ENCODE measurements around the gene DDR1. TPM values are rescaled to one million over a fixed set of nuclear protein-coding genes. Genes with fewer than 3 reads are reported as not detected.
"Not testable (repeated sequence)": the region's sequence is repeated elsewhere in the genome, so short reads cannot be mapped to it uniquely, and the experiment has no call there.

DDR1 gene
- total RNA-seq, 1 donor from 2014 or later: 80.9 TPM

- DNase-seq: peak; percentile 36
- peaks cover 48% of the 10 kb centered on the region for H3K36me3 ChIP-seq
- no peak for ATAC-seq
- TF ChIP-seq CTCF (IDR thresholded peaks at IDR 0.05): no peak
- no peaks in the 10 kb centered on the region for H3K4me1 ChIP-seq
- no peaks in the 10 kb centered on the region for H3K9me3 ChIP-seq
- no peak overlapping the region for H3K4me3 ChIP-seq
- H3K27ac ChIP-seq: no peak overlapping the region
- intact Hi-C loops (cut with DNase I): no loop called here
- H3K27me3 ChIP-seq (ENCODE audit: low read depth): no peaks in the 10 kb centered on the region
Measured at GRCh38 chr6:30898750-30899360, 14.5 kb downstream of the DDR1 start.

GRCh38 chr6:30900863-30901417 is 16.6 kb downstream of the DDR1 start:
- H3K4me3 ChIP-seq: no peak overlapping the region
- no peak for DNase-seq
- no peak for TF ChIP-seq CTCF (IDR thresholded peaks at IDR 0.05)

GRCh38 chr6:30901436-30901835 is 17.1 kb downstream of the DDR1 start:
- DNase-seq: peak; percentile 3

More at GRCh38 chr6:30900863-30901417, 16.6 kb downstream of the DDR1 start:
- no peak overlapping the region for H3K27ac ChIP-seq
- no peaks in the 10 kb centered on the region for H3K27me3 ChIP-seq (ENCODE audit: low read depth)
- H3K9me3 ChIP-seq: no peaks in the 10 kb centered on the region
- no peaks in the 10 kb centered on the region for H3K4me1 ChIP-seq
- no peak for ATAC-seq
- H3K36me3 ChIP-seq: peaks cover 28% of the 10 kb centered on the region
- intact Hi-C loops (cut with DNase I): no loop called here

GRCh38 chr6:30902196-30902595 is 17.9 kb downstream of the DDR1 start:
- H3K9me3 ChIP-seq; H3K4me3 ChIP-seq; H3K27ac ChIP-seq; intact Hi-C loops (cut with DNase I); ATAC-seq; H3K27me3 ChIP-seq (ENCODE audit: low read depth); H3K4me1 ChIP-seq: not testable (repeated sequence)
- H3K36me3 ChIP-seq: peaks cover 23% of the 10 kb centered on the region
- DNase-seq: peak; percentile 17

More at GRCh38 chr6:30901436-30901835, 17.1 kb downstream of the DDR1 start:
- H3K9me3 ChIP-seq: no peaks in the 10 kb centered on the region
- H3K4me3 ChIP-seq: no peak overlapping the region
- no peak for ATAC-seq
- H3K36me3 ChIP-seq: peaks cover 24% of the 10 kb centered on the region
- no peaks in the 10 kb centered on the region for H3K27me3 ChIP-seq (ENCODE audit: low read depth)
- no peak overlapping the region for H3K27ac ChIP-seq
- TF ChIP-seq CTCF (IDR thresholded peaks at IDR 0.05): no peak
- H3K4me1 ChIP-seq: no peaks in the 10 kb centered on the region
- intact Hi-C loops (cut with DNase I): no loop called here

- Histone ChIP-seq H3K9me3 (no peaks in the 10 kb centered on the region), H3K36me3 (peaks cover 18% of the 10 kb centered on the region), H3K4me3 (no peak overlapping the region), H3K4me1 (no peaks in the 10 kb centered on the region), H3K27ac (no peak overlapping the region), H3K27me3 (ENCODE audit: low read depth) (no peaks in the 10 kb centered on the region)
- TF ChIP-seq CTCF (IDR thresholded peaks at IDR 0.05): no peak
- intact Hi-C loops (cut with DNase I): no loop called here
- DNase-seq: no peak
- no peak for ATAC-seq
Measured at GRCh38 chr6:30902709-30903108, 18.4 kb downstream of the DDR1 start.

- ATAC-seq: no peak
- Histone ChIP-seq H3K9me3 (no peaks in the 10 kb centered on the region), H3K27me3 (ENCODE audit: low read depth) (no peaks in the 10 kb centered on the region), H3K4me1 (no peaks in the 10 kb centered on the region), H3K36me3 (peaks cover 13% of the 10 kb centered on the region), H3K27ac (no peak overlapping the region), H3K4me3 (no peak overlapping the region)
- no peak for DNase-seq
- intact Hi-C loops (cut with DNase I): no loop called here
- TF ChIP-seq CTCF (IDR thresholded peaks at IDR 0.05): no peak
Measured at GRCh38 chr6:30903236-30903635, 18.9 kb downstream of the DDR1 start.

GRCh38 chr6:30907290-30907757 is 23.0 kb downstream of the DDR1 start:
- intact Hi-C loops (cut with DNase I); H3K27me3 ChIP-seq (ENCODE audit: low read depth); DNase-seq; H3K9me3 ChIP-seq; ATAC-seq: not testable (repeated sequence)
- peaks cover 12% of the 10 kb centered on the region for H3K4me1 ChIP-seq
- peak overlapping the region; percentile 37 for H3K27ac ChIP-seq
- peak overlapping the region; percentile 69 for H3K4me3 ChIP-seq
- peaks cover 29% of the 10 kb centered on the region for H3K36me3 ChIP-seq

Measured in lower lobe of right lung (tissue), 2 donors.